WTC11 (cell line): ENCODE measurements around the gene TSKU. TPM values are rescaled to one million over a fixed set of nuclear protein-coding genes. Genes with fewer than 3 reads are reported as not detected.

ENCODE experiments used
- ATAC-seq: fragments of 200-7000 bp; cut with Tn5 transposase; 2 replicates; pipeline ENCODE4 v1.10.0; 2021; ENCODE audit warnings: mild to moderate bottlenecking, moderate library complexity
- CTCF ChIA-PET: fragments of 300-600 bp; sonication (Branson Sonifier 250); formaldehyde crosslinking; loops from one replicate; lab custom pipeline; 2021; ENCODE audit warnings: antibody characterized with exemption; lab: Charles Lee
- POLR2A ChIA-PET: fragments of 350-600 bp; sonication (Branson Sonifier 250); formaldehyde crosslinking; loops from one replicate; lab custom pipeline; 2021; ENCODE audit warnings: antibody characterized with exemption; lab: Charles Lee
- DNase-seq: peaks from one replicate; pipeline ENCODE4 v3.0.0; 2021; ENCODE audit warnings: low spot score
- H3K27ac Mint-ChIP-seq: 2 replicates; pipeline ENCODE4 v1.8.0; 2021; ENCODE audit warnings: mixed read lengths
- H3K27me3 Mint-ChIP-seq: 2 replicates; pipeline ENCODE4 v1.8.0; 2021; ENCODE audit warnings: low read depth, mild to moderate bottlenecking, moderate library complexity, mixed read lengths
- H3K36me3 Mint-ChIP-seq: 2 replicates; pipeline ENCODE4 v1.8.0; 2021; ENCODE audit warnings: mixed read lengths
- H3K4me1 Mint-ChIP-seq: 2 replicates; pipeline ENCODE4 v1.8.0; 2022; ENCODE audit warnings: mixed read lengths
- H3K4me3 Mint-ChIP-seq: 2 replicates; pipeline ENCODE4 v1.8.0; 2021; ENCODE audit warnings: mild to moderate bottlenecking, moderate library complexity, mixed read lengths
- H3K9me3 Mint-ChIP-seq: 2 replicates; pipeline ENCODE4 v1.8.0; 2021; ENCODE audit warnings: mixed read lengths
- AFF4 ChIP-seq: sonication (generic); formaldehyde crosslinking; IDR thresholded peaks from 2 replicates; pipeline ENCODE4 v1.8.1; 2023; ENCODE audit warnings: mild to moderate bottlenecking, missing genetic modification reagents, borderline replicate concordance
- ATF6 ChIP-seq: sonication (generic); formaldehyde crosslinking; IDR thresholded peaks from 2 replicates; pipeline ENCODE4 v1.8.1; 2023; ENCODE audit warnings: mild to moderate bottlenecking, missing genetic modification reagents
- CBFB ChIP-seq: sonication (generic); formaldehyde crosslinking; IDR thresholded peaks from 2 replicates; pipeline ENCODE4 v1.8.1; 2022; ENCODE audit warnings: mild to moderate bottlenecking, low read depth, missing genetic modification reagents
- CTCF ChIP-seq: fragments of 200-600 bp; IDR thresholded peaks from 2 replicates; pipeline ENCODE4 v1.8.0; 2022; ENCODE audit warnings: antibody characterized with exemption
- ESRRA ChIP-seq: sonication (generic); formaldehyde crosslinking; IDR thresholded peaks from 2 replicates; pipeline ENCODE4 v1.8.1; 2022; ENCODE audit warnings: mild to moderate bottlenecking, missing genetic modification reagents, borderline replicate concordance
- FOXK1 ChIP-seq: sonication (generic); formaldehyde crosslinking; IDR thresholded peaks from 2 replicates; pipeline ENCODE4 v1.8.0; 2022; ENCODE audit warnings: mild to moderate bottlenecking, moderate library complexity, missing genetic modification reagents
- GABPB1 ChIP-seq: sonication (generic); formaldehyde crosslinking; IDR thresholded peaks from 2 replicates; pipeline ENCODE4 v1.8.1; 2023; ENCODE audit warnings: mild to moderate bottlenecking, missing genetic modification reagents
- GTF2I ChIP-seq: fragments of 250-450 bp; sonication (Bioruptor Pico); conservative IDR thresholded peaks from 2 replicates; pipeline ENCODE4 v1.4.0; 2021; ENCODE audit warnings: mild to moderate bottlenecking
- HMGA2 ChIP-seq: fragments of 250-450 bp; sonication (Bioruptor Pico); IDR thresholded peaks from 2 replicates; pipeline ENCODE4 v1.4.0; 2021; ENCODE audit warnings: mild to moderate bottlenecking, moderate library complexity
- IRF1 ChIP-seq: sonication (generic); formaldehyde crosslinking; IDR thresholded peaks from 2 replicates; pipeline ENCODE4 v1.8.0; 2023; ENCODE audit warnings: missing genetic modification reagents
- NFE2L1 ChIP-seq: sonication (generic); formaldehyde crosslinking; IDR thresholded peaks from 2 replicates; pipeline ENCODE4 v1.8.1; 2023; ENCODE audit warnings: missing genetic modification reagents
- NR3C1 ChIP-seq: sonication (generic); formaldehyde crosslinking; conservative IDR thresholded peaks from 2 replicates; pipeline ENCODE4 v1.8.1; 2023; ENCODE audit warnings: low read depth, mild to moderate bottlenecking, missing genetic modification reagents
- OVOL2 ChIP-seq: fragments of 250-450 bp; sonication (Bioruptor Pico); IDR thresholded peaks from 2 replicates; pipeline ENCODE4 v1.9.0; 2021; ENCODE audit warnings: mild to moderate bottlenecking, borderline replicate concordance
- PRRX2 ChIP-seq: fragments of 250-450 bp; sonication (Bioruptor Pico); IDR thresholded peaks from 2 replicates; pipeline ENCODE4 v1.8.0; 2021; ENCODE audit warnings: mild to moderate bottlenecking
- TCF7 ChIP-seq: sonication (generic); formaldehyde crosslinking; IDR thresholded peaks from 2 replicates; pipeline ENCODE4 v1.8.0; 2022; ENCODE audit warnings: mild to moderate bottlenecking, low read depth, missing genetic modification reagents, moderate library complexity
- TEAD1 ChIP-seq: sonication (generic); formaldehyde crosslinking; IDR thresholded peaks from 2 replicates; pipeline ENCODE4 v1.8.0; 2022; ENCODE audit warnings: mild to moderate bottlenecking, missing genetic modification reagents
- USF2 ChIP-seq: sonication (generic); formaldehyde crosslinking; IDR thresholded peaks from 2 replicates; pipeline ENCODE4 v1.8.1; 2023; ENCODE audit warnings: mild to moderate bottlenecking, missing genetic modification reagents, moderate library complexity
- ZNF121 ChIP-seq: sonication (generic); formaldehyde crosslinking; IDR thresholded peaks from 2 replicates; pipeline ENCODE4 v1.8.0; 2023; ENCODE audit warnings: missing genetic modification reagents
- ZNF138 ChIP-seq: sonication (generic); formaldehyde crosslinking; conservative IDR thresholded peaks from 2 replicates; pipeline ENCODE4 v1.8.1; 2022; ENCODE audit warnings: mild to moderate bottlenecking, moderate library complexity, missing genetic modification reagents
- ZNF396 ChIP-seq: fragments of 250-450 bp; sonication (Bioruptor Pico); IDR thresholded peaks from 2 replicates; pipeline ENCODE4 v1.8.0; 2021; ENCODE audit warnings: mild to moderate bottlenecking, moderate library complexity, borderline replicate concordance
- ZNF423 ChIP-seq: fragments of 250-450 bp; sonication (Bioruptor Pico); IDR thresholded peaks from 2 replicates; pipeline ENCODE4 v2.1.2; 2022; ENCODE audit warnings: mild to moderate bottlenecking, moderate library complexity
- ZNF425 ChIP-seq: fragments of 250-450 bp; sonication (Bioruptor Pico); conservative IDR thresholded peaks from 2 replicates; pipeline ENCODE4 v1.9.0; 2021; ENCODE audit warnings: mild to moderate bottlenecking
- total RNA-seq: library from RNA; stranded (reverse); gene quantifications from 3 replicates; pipeline ENCODE4 v1.2.3, GENCODE V29; 2021

The TSKU gene
- total RNA-seq, 1 experiment from 2014 or later = 30.3 TPM

GRCh38 chr11:76843907-76844306 lies 60.8 kb downstream of the TSKU start:
- no peak for TF ChIP-seq ESRRA (CRISPR knock-in tag)
- no peak for TF ChIP-seq USF2
- no peak for TF ChIP-seq FOXK1 (CRISPR knock-in tag)
- TF ChIP-seq GTF2I (CRISPR knock-in tag) = no peak
- no peak for TF ChIP-seq ZNF396 (CRISPR knock-in tag)
- TF ChIP-seq, all 79 proteins: peak for 0
- Mint-ChIP-seq H3K9me3 (peaks cover 10% of the 10 kb centered on the region), H3K4me3 (no peak overlapping the region), H3K4me1 (peaks cover 8% of the 10 kb centered on the region), H3K27ac (no peak overlapping the region), H3K36me3 (no peaks in the 10 kb centered on the region), H3K27me3 (peaks cover 3% of the 10 kb centered on the region; the same call in 1 of the 2 replicates)
- ATAC-seq (no peak), DNase-seq (no peak)
- ChIA-PET POLR2A (no interaction called here), CTCF (interaction anchor here (1.0 to 1.1 kb wide), 2 partner anchors 75 to 122 kb away, joined by 3 to 4 read pairs; no protein-coding TSS in a partner anchor)

- H3K27me3 Mint-ChIP-seq = peaks cover 8% of the 10 kb centered on the region
- no peak for TF ChIP-seq TCF7 (CRISPR knock-in tag)
- TF ChIP-seq IRF1 (CRISPR knock-in tag) = no peak
- no peak for TF ChIP-seq ZNF121 (CRISPR knock-in tag)
- TF ChIP-seq CBFB (CRISPR knock-in tag) = no peak
- TF ChIP-seq HMGA2 (CRISPR knock-in tag) = no peak
- no peak for TF ChIP-seq ZNF425 (CRISPR knock-in tag)
- no peak for TF ChIP-seq PRRX2
- TF ChIP-seq OVOL2 (CRISPR knock-in tag) = no peak
- no peak for TF ChIP-seq GABPB1 (CRISPR knock-in tag)
- no peak for TF ChIP-seq CTCF
- TF ChIP-seq ZNF423 (CRISPR knock-in tag) = no peak
- TF ChIP-seq ATF6 (CRISPR knock-in tag) = no peak
- TF ChIP-seq NR3C1 = no peak
- no peak for TF ChIP-seq AFF4 (CRISPR knock-in tag)
- no peak for TF ChIP-seq NFE2L1 (CRISPR knock-in tag)
- no peak for TF ChIP-seq ZNF138
- no peak for TF ChIP-seq TEAD1 (CRISPR knock-in tag)
- H3K27ac Mint-ChIP-seq = no peak overlapping the region
- no peak for ATAC-seq
- H3K36me3 Mint-ChIP-seq = no peaks in the 10 kb centered on the region
- ChIA-PET POLR2A (no interaction called here), CTCF (interaction anchor here (1.0 to 1.1 kb wide), 2 partner anchors 74 to 123 kb away, joined by 3 to 4 read pairs; no protein-coding TSS in a partner anchor)
- DNase-seq = no peak
- peaks cover 10% of the 10 kb centered on the region for H3K9me3 Mint-ChIP-seq
- no peak overlapping the region for H3K4me3 Mint-ChIP-seq
- H3K4me1 Mint-ChIP-seq = peaks cover 3% of the 10 kb centered on the region; the same call in 1 of the 2 replicates
Observed at GRCh38 chr11:76844511-76844910, 61.4 kb downstream of the TSKU start.
